Stimulated activated CD4-positive, alpha-beta T cell treated with anti-CD3 and anti-CD28 coated beads, Interleukin-4, amount 100 ng/mL, for 24 hours (primary cell): ENCODE data around the gene TPD52L2.

Experiments
- DNase-seq: peaks from one replicate; pipeline ENCODE4 v3.0.0-alpha.2; 2020

Gene TPD52L2

GRCh38 chr20:63935447-63935846, 70.4 kb downstream of the TPD52L2 start:
- DNase-seq, result no peak

GRCh38 chr20:63937596-63937995, 72.5 kb downstream of the TPD52L2 start:
- no peak for DNase-seq

DNA sequence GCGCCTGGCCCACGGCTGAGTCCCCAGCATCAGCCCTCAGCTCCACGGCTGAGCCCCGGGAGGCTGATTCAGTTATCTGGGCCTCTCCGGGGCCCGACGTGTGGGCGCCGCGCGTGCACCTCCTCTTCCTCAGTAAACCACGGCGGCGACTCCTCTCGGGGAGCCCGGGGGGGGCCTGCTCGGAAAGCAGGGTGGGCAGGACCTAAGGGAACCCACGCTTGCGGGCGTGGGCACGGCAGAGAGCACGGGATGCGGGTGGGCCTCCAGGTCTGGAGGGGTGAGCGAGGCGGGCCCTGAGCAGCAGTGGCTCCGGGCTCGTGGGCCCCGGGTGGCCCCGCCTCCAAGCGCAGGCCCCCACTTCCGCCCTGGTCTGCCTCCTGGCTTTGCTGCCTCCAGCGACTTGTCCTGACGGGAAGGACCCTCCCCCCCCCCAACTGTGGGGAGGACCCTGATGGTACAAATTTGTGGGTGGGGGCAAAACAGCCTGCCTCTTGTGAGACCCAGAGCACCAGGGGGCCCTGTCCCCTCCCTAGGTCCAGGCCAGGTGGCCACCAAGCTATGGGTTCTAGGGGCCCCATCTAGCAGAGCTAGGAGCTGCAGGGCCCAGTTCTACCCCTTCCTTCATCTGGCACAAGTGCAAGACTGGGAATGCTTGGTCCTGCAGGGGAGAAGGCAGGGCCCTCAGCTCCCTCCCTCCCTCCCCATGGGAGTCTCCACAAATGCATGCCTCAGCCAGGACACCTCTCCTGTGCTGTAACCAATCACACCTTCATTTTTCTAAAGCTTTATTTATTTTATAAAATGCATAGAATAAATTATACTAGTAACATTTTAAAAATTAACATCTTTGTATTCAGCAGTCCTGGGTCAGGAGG, 74.2 kb downstream of the TPD52L2 start:
- DNase-seq, result no peak

DNA sequence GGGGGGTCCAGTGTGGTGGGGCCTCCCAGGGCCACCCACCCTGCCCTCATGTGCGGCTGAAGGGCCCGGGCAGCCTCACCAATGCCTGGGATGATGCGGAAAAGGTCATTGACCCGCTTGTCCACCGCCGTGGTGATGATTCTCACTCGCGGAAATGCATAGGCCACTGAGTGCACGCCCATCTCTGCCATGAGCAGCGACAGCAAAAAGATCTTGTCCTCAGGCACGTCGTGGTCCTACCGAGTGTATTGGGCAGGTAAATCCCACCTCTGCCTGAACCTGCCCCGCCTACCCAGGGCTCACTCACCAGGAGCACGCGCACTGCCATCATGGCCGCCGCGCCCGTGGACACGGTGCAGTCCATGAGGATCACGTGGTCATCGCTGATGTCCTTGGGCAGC, 75.0 kb downstream of the TPD52L2 start:
- DNase-seq, result no peak

- DNase-seq, result no peak
Observed at GRCh38 chr20:63940472-63941266, 75.6 kb downstream of the TPD52L2 start.
